A673 (cell line): Measurements from ENCODE around the gene TXNDC12. TPM values are rescaled to one million over a fixed set of nuclear protein-coding genes. Genes with fewer than 3 reads are reported as not detected.

ENCODE experiments used
- BruUV-seq: library from RNA; stranded (reverse); fragments of 400-500 nt; replicated peaks from 2 replicates; lab custom pipeline; 2021; lab: Mats Ljungman, UMichigan
- CTCF ChIA-PET: fragments of 300-600 bp; sonication (Branson Sonifier 250); formaldehyde crosslinking; loops from one replicate; lab custom pipeline; 2022; ENCODE audit warnings: antibody characterized with exemption; lab: Charles Lee
- POLR2A ChIA-PET: fragments of 300-600 bp; sonication (Branson Sonifier 250); formaldehyde crosslinking; loops from one replicate; lab custom pipeline; 2022; ENCODE audit warnings: antibody characterized with exemption; ENCODE audit not compliant: low non-redundant PET; lab: Charles Lee
- DNase-seq: peaks from one replicate; pipeline ENCODE4 v3.0.0-alpha.2; 2015; ENCODE audit warnings: low spot score
- H3K27ac ChIP-seq: fragments of 200-600 bp; sonication (generic); 2 replicates; pipeline ENCODE4 v1.5.1; 2016; ENCODE audit warnings: mixed run types, low read depth, mild to moderate bottlenecking, mixed read lengths, antibody characterized with exemption, low read length; ENCODE audit not compliant: poor library complexity, severe bottlenecking
- H3K27me3 ChIP-seq: fragments of 200-600 bp; sonication (generic); replicated peaks from 2 replicates; pipeline ENCODE4 v1.6.1; 2017; ENCODE audit warnings: mixed run types, low read depth, mild to moderate bottlenecking, mixed read lengths, antibody characterized with exemption, low read length; ENCODE audit not compliant: insufficient read depth, poor library complexity
- H3K36me3 ChIP-seq: fragments of 200-600 bp; sonication (generic); 2 replicates; pipeline ENCODE4 v1.6.1; 2016; ENCODE audit warnings: mixed run types, mild to moderate bottlenecking, mixed read lengths, antibody characterized with exemption, low read length; ENCODE audit not compliant: insufficient read depth, poor library complexity, severe bottlenecking
- H3K4me1 ChIP-seq: fragments of 200-600 bp; sonication (generic); 2 replicates; pipeline ENCODE4 v1.6.1; 2017; ENCODE audit warnings: mixed run types, mild to moderate bottlenecking, mixed read lengths, antibody characterized with exemption, low read length; ENCODE audit not compliant: insufficient read depth, poor library complexity, severe bottlenecking
- H3K4me3 ChIP-seq: fragments of 200-600 bp; sonication (generic); 2 replicates; pipeline ENCODE4 v1.5.1; 2016; ENCODE audit warnings: low read depth, mixed run types, mild to moderate bottlenecking, mixed read lengths, low read length; ENCODE audit not compliant: poor library complexity, severe bottlenecking
- H3K9me3 ChIP-seq: fragments of 200-600 bp; sonication (generic); 2 replicates; pipeline ENCODE4 v1.6.1; 2016; ENCODE audit warnings: mixed run types, low read depth, mild to moderate bottlenecking, mixed read lengths, antibody characterized with exemption, low read length; ENCODE audit not compliant: poor library complexity, severe bottlenecking
- EZH2 ChIP-seq: fragments of 200-600 bp; sonication (generic); IDR thresholded peaks from 2 replicates; pipeline ENCODE4 v1.6.1; 2017; ENCODE audit warnings: borderline replicate concordance, low read depth, mild to moderate bottlenecking, mixed read lengths, antibody characterized with exemption, low read length; ENCODE audit not compliant: poor library complexity, severe bottlenecking
- intact Hi-C: fragments of 100-400 bp; cut with micrococcal nuclease; formaldehyde crosslinking; loops from one replicate; pipeline ENCODE4 v1.10.0; 2022; ENCODE audit not compliant: unreplicated experiment
- total RNA-seq: library from RNA; stranded (reverse); gene quantifications from 2 replicates; pipeline ENCODE4 v1.2.3, GENCODE V29; 2021
- TF ChIP-seq, protein P1 (sequence below): fragments of 300-800, 200-600 bp; sonication (generic); conservative IDR thresholded peaks from 2 replicates; pipeline ENCODE4 v1.5.1; 2017; ENCODE audit warnings: low read depth, mild to moderate bottlenecking, antibody characterized with exemption, low read length, moderate library complexity, mixed read lengths

TXNDC12 gene
- total RNA-seq, 1 experiment from 2014 or later = 70.1 TPM

DNA sequence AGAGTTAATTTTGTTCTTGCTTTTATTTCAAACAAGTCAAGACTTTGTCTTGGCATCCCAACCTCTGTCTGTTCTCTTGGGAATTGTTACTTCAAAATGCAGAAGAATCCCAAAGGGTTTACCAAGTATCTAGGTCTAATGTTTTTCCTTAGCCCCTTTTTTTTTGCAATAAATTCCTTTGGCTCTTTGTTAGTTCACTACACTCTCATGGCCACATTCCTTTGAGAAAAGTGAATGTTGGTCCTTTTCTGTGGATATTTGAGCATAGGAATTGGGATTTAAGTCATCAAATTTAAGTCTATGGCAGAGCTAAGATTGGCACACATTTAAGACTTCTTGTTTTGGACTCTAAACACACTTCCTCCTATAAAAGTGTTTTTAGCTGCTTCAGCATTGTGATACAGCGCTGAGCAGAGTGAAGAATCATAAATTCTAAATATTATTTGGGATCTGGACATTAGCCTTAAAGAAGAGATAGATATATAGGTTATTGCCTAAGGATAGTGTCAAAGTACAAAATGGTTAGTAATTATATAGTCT, 3.0 kb upstream of the TXNDC12 start:
- Histone ChIP-seq H3K4me3 (peak overlapping the region; percentile 80), H3K27me3 (no peaks in the 10 kb centered on the region), H3K4me1 (peaks cover 30% of the 10 kb centered on the region), H3K9me3 (no peaks in the 10 kb centered on the region), H3K27ac (peak overlapping the region; percentile 17), H3K36me3 (peaks cover 28% of the 10 kb centered on the region)
- CTCF ChIA-PET = no interaction called here
- TF ChIP-seq EZH2 = no peak
- TF ChIP-seq, protein P1, sequence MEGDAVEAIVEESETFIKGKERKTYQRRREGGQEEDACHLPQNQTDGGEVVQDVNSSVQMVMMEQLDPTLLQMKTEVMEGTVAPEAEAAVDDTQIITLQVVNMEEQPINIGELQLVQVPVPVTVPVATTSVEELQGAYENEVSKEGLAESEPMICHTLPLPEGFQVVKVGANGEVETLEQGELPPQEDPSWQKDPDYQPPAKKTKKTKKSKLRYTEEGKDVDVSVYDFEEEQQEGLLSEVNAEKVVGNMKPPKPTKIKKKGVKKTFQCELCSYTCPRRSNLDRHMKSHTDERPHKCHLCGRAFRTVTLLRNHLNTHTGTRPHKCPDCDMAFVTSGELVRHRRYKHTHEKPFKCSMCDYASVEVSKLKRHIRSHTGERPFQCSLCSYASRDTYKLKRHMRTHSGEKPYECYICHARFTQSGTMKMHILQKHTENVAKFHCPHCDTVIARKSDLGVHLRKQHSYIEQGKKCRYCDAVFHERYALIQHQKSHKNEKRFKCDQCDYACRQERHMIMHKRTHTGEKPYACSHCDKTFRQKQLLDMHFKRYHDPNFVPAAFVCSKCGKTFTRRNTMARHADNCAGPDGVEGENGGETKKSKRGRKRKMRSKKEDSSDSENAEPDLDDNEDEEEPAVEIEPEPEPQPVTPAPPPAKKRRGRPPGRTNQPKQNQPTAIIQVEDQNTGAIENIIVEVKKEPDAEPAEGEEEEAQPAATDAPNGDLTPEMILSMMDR = no peak
- BruUV-seq = no TSS peak
- no peak for DNase-seq
- POLR2A ChIA-PET = no interaction called here
- intact Hi-C loops = no loop called here

DNA sequence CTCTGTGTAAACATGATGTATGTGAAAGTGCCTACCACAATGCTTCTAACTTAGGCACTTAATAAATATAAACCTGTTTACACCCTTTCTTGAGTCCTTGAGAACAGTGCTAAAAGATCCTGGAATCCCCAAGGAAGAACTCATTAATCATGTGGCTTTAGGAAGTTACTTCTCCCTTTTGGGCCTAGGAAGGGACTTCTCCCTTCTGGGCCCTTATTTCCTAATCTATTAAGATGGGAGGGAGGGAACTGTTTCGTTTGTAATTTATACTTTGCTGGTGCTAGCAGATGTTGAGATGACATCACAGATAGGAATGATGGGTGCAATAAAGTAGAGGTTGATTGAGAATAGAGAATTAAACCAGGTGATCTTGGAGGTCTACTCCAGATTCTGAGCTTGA, 2.3 kb upstream of the TXNDC12 start:
- ChIA-PET POLR2A (no interaction called here), CTCF (no interaction called here)
- no peaks in the 10 kb centered on the region for H3K27me3 ChIP-seq
- H3K4me3 ChIP-seq = peak overlapping the region; percentile 80
- H3K36me3 ChIP-seq = peaks cover 21% of the 10 kb centered on the region
- intact Hi-C loops = no loop called here
- peaks cover 30% of the 10 kb centered on the region for H3K4me1 ChIP-seq
- H3K9me3 ChIP-seq = no peaks in the 10 kb centered on the region
- H3K27ac ChIP-seq = peak overlapping the region; percentile 92
- TF ChIP-seq EZH2 = no peak
- TF ChIP-seq, protein P1 = no peak
- BruUV-seq = TSS peak; percentile 67
- DNase-seq = no peak

DNA sequence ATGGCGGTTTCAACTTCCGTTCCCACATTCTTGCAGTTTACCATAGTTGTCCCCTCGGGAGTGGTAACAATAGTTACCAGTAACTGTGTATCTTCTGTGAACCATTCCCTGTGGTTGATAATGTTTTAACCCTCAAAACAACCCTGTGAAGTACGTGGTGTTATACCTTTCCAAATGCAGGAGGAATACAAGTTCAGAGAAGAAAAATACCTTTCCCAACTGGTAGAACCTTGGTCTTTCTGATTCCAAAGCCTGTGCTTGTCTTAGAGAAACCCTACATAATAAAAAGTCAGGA, 1.9 kb upstream of the TXNDC12 start:
- intact Hi-C loops = no loop called here
- Histone ChIP-seq H3K27ac (peak overlapping the region; percentile 92), H3K4me3 (peak overlapping the region; percentile 80), H3K27me3 (no peaks in the 10 kb centered on the region), H3K36me3 (peaks cover 21% of the 10 kb centered on the region), H3K9me3 (no peaks in the 10 kb centered on the region), H3K4me1 (peaks cover 30% of the 10 kb centered on the region)
- no TSS peak for BruUV-seq
- ChIA-PET CTCF (no interaction called here), POLR2A (interaction anchor here (0.5 to 0.7 kb wide), 2 partner anchors 14 to 496 kb away, joined by 3 to 7 read pairs; partner anchors contain the start of gene TUT4)
- no peak for DNase-seq
- TF ChIP-seq, protein P1 = no peak
- TF ChIP-seq EZH2 = no peak
